ENCODE data around the gene SLC66A2.

The SLC66A2 gene

DNA sequence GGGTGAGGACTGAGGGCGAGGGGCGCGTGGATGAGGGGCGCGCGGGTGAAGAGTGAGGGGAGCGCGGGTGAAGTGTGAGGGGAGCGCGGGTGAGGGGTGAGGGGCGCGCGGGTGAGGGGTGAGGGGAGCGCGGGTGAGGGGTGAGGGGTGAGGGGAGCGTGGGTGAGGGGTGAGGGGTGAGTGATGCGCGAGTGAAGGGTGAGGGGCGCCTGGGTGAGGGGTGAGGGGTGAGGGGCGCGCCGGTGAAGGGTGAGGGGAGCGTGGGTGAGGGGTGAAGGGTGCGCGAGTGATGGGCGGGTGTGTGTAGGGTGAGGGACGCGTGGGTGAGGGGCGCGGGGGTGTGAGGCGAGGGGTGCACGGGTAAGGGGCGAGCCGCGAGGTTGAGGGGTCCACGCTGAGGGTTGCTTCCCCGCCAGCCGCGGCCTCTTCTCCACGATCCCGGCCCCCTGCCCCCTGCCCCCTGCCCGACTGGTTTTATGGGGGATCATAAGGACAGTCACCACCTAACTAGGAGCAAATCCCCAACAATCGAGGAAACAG, 1.1 kb upstream of the SLC66A2 start:
- DNase-seq (ENCODE audit: low read depth, low spot score), result no peak

DNA sequence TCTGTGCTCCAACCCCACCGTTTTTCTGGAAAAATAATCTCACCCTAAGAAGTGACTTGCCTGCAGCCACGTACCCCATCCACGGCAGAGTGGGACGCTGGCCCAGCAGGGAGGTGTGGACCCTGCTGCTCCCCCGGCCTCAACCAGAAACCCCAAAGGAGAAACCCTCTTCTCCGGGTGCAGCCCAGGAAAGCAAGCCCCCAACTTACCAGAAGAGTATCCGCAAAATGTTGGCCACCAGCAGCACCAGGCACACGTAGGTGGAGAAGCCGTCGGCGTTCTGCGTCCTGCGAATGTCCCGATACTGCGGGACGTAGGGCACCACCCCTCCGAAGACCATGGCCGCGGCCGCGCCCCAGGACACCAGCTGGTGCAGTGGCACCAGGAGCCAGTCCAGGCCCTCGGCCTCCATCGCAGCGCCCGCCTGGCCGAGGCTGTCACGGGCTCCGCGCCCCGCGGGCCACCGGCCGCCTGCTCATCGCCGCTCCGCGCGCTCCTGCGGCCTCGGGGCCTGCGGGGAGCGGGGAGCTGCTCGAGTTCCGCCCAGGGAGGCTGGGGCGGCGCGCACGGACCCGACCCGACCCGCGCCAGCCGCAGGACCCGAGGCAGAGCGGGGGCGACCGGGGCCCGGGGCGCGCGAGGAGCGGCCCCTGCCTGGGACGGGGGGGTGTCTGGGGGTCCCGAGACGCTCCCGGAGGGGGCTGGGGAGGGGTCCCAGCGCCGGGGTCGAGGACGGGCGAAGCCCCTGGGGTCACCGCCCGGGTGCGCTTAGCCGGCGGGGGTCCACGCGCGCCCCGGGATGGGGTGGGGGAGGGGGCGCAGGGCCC, 725 bp downstream of the SLC66A2 start:
- DNase-seq (ENCODE audit: low read depth, low spot score), result no peak

GRCh38 chr18:79949697-79950487, 1.6 kb downstream of the SLC66A2 start:
- no peak for DNase-seq (ENCODE audit: low read depth, low spot score)

GRCh38 chr18:79948719-79949411, 2.6 kb downstream of the SLC66A2 start:
- DNase-seq (ENCODE audit: low read depth, low spot score), result no peak

DNA sequence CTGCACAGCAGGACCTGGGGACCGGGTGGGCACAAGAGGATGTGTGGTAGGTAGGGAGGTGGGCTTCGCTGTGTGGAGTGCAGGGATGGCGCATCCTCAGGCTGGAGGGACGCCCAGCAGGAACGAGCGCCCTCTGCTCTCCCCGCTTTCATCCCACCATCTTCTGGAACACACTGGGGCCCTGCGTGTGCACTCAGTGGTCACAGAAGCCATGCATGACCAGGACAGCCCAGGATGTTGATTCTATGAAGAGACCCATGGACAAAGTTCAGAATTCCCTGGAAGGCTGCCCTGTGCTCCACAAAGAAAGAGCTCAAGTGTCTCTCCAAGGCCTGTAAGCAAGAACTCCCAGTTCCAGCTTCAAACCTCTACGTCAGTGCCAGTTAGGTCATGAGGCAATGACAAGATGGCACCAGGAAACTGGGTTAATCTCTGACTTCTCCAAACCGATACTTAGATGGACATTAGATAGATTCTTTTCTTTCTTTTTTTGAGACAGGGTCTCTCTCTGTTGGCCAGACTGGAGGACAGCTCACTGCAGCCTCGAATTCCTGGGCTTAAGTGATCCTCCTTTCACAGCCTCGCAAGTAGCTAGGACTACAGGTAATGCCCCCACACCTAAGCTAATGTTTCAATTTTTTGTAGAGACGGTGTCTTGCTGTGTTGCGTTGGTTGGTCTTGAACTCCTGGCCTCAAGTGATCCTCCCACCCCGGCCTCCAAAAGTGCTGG, 3.4 kb downstream of the SLC66A2 start:
- DNase-seq (ENCODE audit: low read depth, low spot score), result no peak

GRCh38 chr18:79947054-79947755, 4.2 kb downstream of the SLC66A2 start:
- DNase-seq (ENCODE audit: low read depth, low spot score), result no peak

DNA sequence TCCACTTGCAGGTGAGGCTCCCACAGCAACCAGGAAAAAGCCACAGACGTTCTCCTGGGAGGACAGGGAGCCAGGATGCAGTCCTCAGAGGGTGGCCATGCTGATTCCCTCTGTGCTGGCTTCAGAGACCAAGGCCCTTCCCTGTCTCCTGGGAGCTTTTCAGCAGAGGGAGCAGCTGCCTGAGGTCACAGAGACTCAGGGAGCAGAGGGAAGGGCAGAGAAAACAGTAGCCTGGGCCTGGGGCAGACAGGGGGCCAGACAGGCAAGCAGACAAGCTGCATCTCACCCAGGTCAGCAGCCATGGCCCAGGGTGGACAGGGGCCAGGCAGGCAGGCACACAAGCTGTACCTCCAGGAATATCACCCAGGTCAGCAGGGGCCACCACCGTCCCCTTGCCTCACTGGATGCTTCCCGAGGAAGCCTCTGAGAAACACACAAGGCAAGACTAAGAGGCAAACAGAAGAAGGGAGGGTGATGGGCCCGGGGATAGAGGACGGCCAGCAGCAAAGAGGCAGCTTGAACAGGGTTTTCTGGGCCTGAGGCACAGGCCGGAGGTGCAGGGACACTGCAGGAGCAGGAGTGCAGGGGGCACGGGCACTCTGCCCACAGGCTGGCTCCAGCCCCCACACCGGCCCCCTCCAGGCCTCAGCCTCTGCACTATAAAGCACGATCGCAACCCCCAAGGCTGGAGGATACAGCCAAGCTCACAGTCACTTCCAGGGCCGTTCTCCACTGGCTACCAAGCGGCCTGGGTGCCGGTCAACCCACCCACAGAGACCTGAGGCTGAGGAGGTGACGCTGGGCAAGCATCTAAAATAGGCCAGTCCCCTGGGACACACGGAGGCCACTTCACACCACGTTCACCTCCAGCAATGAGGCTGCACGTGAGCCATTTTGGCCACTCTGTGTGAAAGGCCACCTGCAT, 6.1 kb downstream of the SLC66A2 start:
- DNase-seq (ENCODE audit: low read depth, low spot score), result no peak

- no peak for DNase-seq (ENCODE audit: low read depth, low spot score)
These were observed 6.7 kb downstream of the SLC66A2 start for GRCh38 chr18:79944746-79945117.

DNA sequence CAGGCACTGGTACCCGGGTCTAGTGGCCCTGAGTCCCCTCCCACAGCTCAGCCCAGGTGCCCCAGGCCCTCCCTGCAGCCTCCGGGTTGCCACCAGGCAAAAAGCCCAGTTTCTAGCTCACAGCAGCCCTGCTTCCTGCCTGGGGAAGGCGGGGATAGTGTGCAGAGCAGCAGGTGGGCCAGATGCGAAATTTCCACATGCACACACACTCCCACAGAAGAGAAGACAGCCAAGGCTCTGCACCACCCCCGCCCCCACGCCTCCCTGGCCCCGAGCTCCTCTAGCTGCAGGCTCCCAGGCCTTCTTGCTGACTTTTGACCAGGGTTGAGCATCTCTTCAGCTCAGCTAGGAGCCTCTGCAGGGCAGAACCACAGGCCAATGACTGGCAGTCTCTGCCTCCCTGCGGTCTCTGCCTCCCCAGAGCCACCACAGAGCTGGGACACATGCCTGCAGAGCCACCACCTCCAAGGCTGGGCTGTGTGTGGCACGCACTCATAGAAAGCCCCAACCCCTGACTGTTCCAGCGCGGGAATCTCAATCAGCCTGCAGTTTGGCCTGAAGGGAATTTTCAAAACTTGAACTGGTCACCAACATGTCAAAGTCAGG, 7.2 kb downstream of the SLC66A2 start:
- DNase-seq (ENCODE audit: low read depth, low spot score), result no peak

DNA sequence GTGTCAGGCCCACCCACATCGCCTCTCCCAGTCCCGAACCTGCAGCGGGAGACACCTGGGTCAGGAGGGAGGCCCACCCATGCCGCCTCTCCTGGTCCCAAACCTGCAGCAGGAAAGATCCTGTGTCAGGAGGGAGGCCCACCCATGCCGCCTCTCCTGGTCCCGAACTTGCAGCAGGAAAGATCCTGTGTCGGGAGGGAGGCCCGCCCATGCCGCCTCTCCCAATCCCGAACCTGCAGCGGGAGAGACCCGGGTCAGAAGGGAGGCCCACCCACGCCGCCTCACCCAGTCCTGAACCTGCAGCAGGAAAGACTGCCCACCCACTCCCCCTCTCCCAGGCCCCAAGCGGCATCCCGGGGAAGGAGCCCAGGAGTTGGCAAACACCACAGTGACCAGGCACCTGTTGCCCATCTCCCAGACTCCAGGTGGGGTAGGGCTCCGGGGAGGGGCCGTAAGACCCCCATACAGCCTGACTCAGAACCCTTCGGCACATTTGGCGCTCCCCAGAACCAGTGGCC, 7.8 kb downstream of the SLC66A2 start:
- DNase-seq (ENCODE audit: low read depth, low spot score), result no peak

DNA sequence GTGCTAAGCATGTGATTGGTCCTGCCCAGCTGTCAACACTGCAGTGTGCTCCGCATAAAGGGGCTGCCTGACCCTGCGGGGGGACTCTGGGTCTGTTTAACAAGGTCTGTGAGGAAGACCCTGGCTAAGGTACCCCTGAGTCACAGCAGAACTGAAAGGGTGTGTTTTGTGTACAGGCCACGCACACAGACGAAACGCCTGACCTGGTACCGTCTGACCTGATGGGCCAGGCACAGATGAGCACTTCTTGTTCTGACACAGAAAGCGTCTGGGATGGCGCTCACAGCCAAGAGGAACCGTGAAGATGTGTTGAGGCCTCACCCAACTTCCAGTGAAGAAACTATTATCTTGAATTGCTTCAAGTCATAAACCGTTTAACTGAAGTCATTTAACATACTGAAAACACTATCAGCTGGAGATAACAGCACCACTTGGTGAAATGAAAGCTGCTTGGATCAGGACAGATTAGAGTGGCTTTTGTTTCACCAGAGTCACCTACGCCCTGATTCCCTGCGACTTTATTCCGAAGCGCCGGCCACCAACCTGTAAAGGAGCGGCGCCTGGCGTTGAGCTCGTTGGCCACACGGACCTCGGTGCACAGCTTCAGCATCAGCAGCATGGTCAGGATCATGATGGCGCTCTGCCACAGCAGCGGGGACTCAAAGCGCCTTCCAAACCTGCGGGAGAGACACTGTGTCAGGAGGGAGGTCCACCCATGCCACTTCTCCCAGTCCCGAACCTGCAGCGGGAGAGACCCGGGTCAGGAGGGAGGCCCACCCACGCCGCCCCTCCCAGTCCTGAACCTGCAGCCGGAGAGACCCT, 8.5 kb downstream of the SLC66A2 start:
- no peak for DNase-seq (ENCODE audit: low read depth, low spot score)

DNA sequence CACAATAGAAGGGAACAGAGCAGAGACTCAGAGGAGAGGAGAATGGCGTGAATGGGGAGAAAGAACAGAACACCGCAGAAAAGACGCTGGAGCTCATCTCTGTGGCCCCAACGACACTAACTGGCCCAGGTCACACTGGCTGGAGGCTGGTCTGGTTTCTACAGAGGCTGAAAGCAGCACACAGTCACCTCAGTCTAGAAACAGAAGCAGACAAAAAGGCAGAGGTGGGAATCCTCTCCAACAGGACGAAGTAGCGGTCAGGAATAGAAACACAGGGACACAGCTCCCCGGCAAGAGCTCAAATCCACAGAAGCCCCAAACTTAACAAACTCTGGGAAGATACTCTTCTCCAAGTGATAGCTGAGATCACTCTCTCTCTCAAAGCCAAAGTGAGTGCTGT, 9.2 kb downstream of the SLC66A2 start:
- DNase-seq (ENCODE audit: low read depth, low spot score), result no peak

- DNase-seq (ENCODE audit: low read depth, low spot score), result no peak
These were observed 9.9 kb downstream of the SLC66A2 start for GRCh38 chr18:79941473-79942119.

DNA sequence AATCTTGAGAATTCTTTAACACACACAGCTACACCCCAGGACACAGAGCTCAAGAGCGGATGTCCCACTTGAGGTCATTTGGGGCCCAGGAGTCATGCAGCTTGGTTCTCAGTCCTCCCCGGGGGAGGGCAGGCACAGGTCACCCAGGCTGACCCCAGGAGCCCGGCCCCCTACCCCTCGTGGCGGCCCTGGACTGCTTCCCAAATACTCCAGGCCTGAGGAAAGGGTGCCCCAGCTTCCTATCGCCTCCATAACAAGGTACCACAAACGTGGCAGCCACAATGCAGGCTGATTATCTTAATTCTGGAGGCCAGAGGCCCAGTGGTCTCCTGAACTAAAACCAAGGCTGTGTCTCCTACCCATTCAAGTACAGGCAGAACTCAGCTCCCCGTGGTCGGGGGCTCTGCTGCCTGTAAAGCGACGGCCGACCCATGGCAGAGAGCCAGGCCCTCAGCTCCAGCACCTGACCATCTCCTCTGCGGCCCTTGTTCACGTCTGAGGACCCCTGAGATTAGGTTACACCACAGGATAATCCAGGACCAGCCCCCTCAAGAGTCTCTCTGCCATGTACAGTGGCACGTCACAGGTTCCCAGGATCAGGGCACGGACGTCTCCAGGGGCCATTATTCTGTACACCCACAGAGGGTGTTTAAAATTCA, 10.5 kb downstream of the SLC66A2 start:
- no peak for DNase-seq (ENCODE audit: low read depth, low spot score)

GRCh38 chr18:79940126-79940813, 11.2 kb downstream of the SLC66A2 start:
- DNase-seq (ENCODE audit: low read depth, low spot score), result no peak

GRCh38 chr18:79939096-79939495, 12.4 kb downstream of the SLC66A2 start:
- DNase-seq (ENCODE audit: low read depth, low spot score), result no peak

- DNase-seq (ENCODE audit: low read depth, low spot score), result no peak
These were observed 13.3 kb downstream of the SLC66A2 start for GRCh38 chr18:79938196-79938595.
